Muscle of leg (tissue), 11 donors: Measurements from ENCODE around the gene KIAA1755. TPM values are rescaled to one million over a fixed set of nuclear protein-coding genes. Genes with fewer than 3 reads are reported as not detected.

Experiments
- DNase-seq: peaks from one replicate; pipeline ENCODE4 v3.0.0; 2013
- H3K27ac ChIP-seq: one replicate; pipeline ENCODE4 v1.5.1; 2013; ENCODE audit warnings: mild to moderate bottlenecking, low read length, control low read depth
- H3K27me3 ChIP-seq: one replicate; pipeline ENCODE4 v1.6.1; 2013; ENCODE audit warnings: low read length; ENCODE audit not compliant: control insufficient read depth, insufficient read depth
- H3K36me3 ChIP-seq: one replicate; pipeline ENCODE4 v1.6.1; 2013; ENCODE audit warnings: low read length; ENCODE audit not compliant: control insufficient read depth, insufficient read depth
- H3K4me1 ChIP-seq: one replicate; pipeline ENCODE4 v1.6.1; 2013; ENCODE audit warnings: low read length; ENCODE audit not compliant: control insufficient read depth, insufficient read depth
- H3K4me3 ChIP-seq: one replicate; pipeline ENCODE4 v1.5.1; 2013; ENCODE audit warnings: low read length, control low read depth
- H3K9me3 ChIP-seq: replicated peaks from 2 replicates; pipeline ENCODE4 v1.6.1; 2013; ENCODE audit warnings: low read depth, low read length; ENCODE audit not compliant: control insufficient read depth
- WGBS: methylation state at CpG from one replicate; pipeline ENCODE4 v1.1.5; 2013; ENCODE audit warnings: missing lambda C conversion rate; ENCODE audit not compliant: insufficient coverage; 5-methylcytosine and 5-hydroxymethylcytosine counted together
- polyA plus RNA-seq, 8 donors: library from polyadenylated mRNA; unstranded; fragments of 120-200 nt; gene quantifications; one replicate each; pipeline versions ENCODE4 v1.2.1 to v1.2.3, GENCODE V29; 2013; ENCODE audit warnings: inconsistent platforms in 1 of 8, low replicate concordance in 1 of 8; ENCODE audit not compliant: insufficient read length in 8 of 8, insufficient read depth in 1 of 8
- total RNA-seq: library from RNA; stranded (reverse); fragments of 120-200 nt; gene quantifications from one replicate; pipeline ENCODE4 v1.2.4, GENCODE V29; 2013

KIAA1755 gene
- total and polyA plus RNA-seq, 9 donors = 5.0 to 19.6 (median 9.7) TPM

DNA sequence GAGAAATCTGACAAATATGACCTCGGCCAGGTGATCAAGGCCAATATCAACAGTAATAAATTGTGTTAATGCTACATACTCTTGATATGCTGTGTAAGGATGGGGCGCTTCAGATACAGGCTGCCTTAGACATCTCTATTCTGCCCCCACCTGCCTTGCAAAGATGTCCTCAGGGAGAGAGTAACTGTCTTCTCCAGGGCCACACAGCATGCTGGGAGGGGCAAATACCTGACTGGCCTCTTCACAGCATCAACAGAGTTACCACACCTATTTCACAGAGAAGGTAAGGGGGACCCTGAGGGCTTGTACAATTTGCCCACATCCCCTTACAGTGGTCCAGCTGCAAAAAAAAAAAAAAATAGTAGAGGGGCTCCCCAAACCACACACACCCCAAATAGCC is 17.2 kb upstream of the KIAA1755 start:
- H3K27ac ChIP-seq = peak overlapping the region; percentile 71
- H3K4me3 ChIP-seq = no peak overlapping the region
- DNase-seq = no peak
- H3K4me1 ChIP-seq = peaks cover 26% of the 10 kb centered on the region
- peaks cover 3% of the 10 kb centered on the region for H3K9me3 ChIP-seq
- WGBS = no CpG with 5 or more reads among the region's 2 CpGs
- H3K27me3 ChIP-seq = no peaks in the 10 kb centered on the region
- H3K36me3 ChIP-seq = no peaks in the 10 kb centered on the region

DNA sequence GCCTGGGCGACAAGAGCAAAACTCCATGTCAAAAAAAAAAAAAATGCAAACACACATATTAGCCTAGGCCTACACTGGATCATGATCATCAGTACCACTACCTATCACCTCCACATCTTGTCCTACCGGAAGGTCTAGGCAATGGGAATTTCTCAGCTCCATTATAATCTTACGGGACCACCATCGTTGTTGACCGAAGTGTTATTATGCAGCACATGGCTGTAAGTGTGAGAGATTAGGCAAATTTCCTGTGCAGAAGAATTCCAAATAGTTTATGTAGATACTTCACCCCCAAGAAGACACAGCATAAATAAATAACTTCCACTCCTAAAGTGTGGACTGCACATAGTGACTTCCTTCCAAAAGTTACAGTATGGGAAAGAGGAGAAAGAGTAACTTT is 16.8 kb upstream of the KIAA1755 start:
- Histone ChIP-seq H3K9me3 (peaks cover 3% of the 10 kb centered on the region), H3K4me3 (no peak overlapping the region)

DNA sequence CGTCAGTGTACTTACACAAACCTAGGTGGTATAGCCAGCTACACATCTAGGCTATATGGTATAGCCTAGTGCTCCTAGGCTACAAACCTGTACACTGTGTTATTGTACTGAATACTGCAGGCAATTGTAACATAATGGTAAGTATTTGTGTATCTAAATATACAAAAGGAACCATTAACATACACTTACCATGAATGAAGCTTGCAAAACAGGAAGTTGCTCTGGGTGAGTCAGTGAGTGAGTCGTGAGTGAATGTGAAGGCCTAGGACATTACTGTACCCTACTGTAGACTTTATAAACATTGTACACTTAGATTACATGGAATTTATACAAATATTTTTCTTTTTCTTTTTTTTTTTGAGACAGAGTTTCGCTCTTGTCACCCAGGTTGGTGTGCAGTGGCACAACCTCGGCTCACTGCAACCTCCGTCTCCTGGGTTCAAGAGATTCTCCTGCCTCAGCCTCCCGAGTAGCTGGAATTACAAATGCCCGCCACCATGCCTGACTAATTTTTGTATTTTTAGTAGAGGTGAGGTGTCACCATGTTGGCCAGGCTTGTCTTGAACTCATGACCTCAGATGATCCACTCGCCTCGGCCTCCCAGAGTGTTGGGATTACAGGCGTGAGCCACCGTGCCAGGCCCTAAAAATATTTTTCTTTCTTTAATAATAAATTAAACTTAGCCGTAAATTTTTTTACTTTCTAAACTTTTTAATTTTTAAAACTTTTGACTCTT is 15.4 kb upstream of the KIAA1755 start:
- Histone ChIP-seq H3K36me3 (no peaks in the 10 kb centered on the region), H3K4me3 (no peak overlapping the region), H3K9me3 (peaks cover 3% of the 10 kb centered on the region), H3K4me1 (peaks cover 29% of the 10 kb centered on the region), H3K27ac (no peak overlapping the region), H3K27me3 (no peaks in the 10 kb centered on the region)
- DNase-seq = no peak
- WGBS = 92% methylated on average over 5 of the region's 12 CpGs

More for the DNA sequence above, 16.8 kb upstream of the KIAA1755 start:
- Histone ChIP-seq H3K36me3 (no peaks in the 10 kb centered on the region), H3K27ac (no peak overlapping the region), H3K27me3 (no peaks in the 10 kb centered on the region), H3K4me1 (peaks cover 26% of the 10 kb centered on the region)
- no CpG with 5 or more reads among the region's 5 CpGs for WGBS
- no peak for DNase-seq

DNA sequence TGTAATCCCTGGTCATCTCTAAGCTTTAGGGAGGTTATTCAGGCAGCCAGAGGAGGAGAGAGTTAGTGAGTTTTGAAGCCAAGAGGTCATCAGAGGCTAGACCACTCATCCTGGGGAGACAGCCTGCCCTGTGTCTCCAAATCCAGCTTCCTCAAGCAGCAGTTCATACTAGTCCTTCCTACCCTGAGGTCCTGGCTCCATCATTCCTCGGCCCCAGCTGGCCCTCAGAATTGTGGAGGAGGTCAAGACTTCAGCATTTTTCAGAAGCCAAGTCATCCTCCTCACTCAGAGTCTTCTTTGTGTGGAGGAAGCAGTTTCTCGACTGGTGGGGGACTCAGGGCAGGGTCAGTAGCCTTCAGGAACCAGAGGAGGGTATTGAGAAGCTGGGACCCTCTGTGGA is 12.4 kb upstream of the KIAA1755 start:
- no peak overlapping the region for H3K4me3 ChIP-seq
- peaks cover 16% of the 10 kb centered on the region for H3K4me1 ChIP-seq
- DNase-seq = no peak
- WGBS = no CpG with 5 or more reads among the region's 2 CpGs
- H3K36me3 ChIP-seq = no peaks in the 10 kb centered on the region
- H3K9me3 ChIP-seq = peaks cover 3% of the 10 kb centered on the region
- H3K27me3 ChIP-seq = no peaks in the 10 kb centered on the region
- no peak overlapping the region for H3K27ac ChIP-seq

DNA sequence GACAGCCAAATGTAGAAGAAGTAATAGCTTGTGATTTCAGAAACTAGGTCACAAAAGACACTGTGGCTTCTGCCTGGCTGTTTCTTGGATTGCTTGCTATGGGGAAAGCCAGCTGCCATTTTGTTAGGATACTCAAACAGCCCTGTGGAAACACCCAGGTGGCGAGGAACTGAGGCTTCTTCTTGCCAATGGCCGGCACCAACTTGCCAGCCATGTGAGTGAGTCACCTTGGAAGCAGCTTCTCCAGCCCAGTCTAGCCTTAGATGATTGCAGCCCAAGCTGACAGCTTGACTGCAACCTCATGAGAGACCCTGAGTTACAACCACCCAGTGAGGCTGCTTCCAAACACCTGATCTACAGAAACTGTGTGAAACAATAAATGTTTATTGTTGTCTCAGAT is 11.9 kb upstream of the KIAA1755 start:
- H3K9me3 ChIP-seq = peaks cover 3% of the 10 kb centered on the region
- no peak overlapping the region for H3K27ac ChIP-seq
- no peak for DNase-seq
- H3K36me3 ChIP-seq = no peaks in the 10 kb centered on the region
- H3K4me3 ChIP-seq = no peak overlapping the region
- H3K4me1 ChIP-seq = peaks cover 14% of the 10 kb centered on the region
- no peaks in the 10 kb centered on the region for H3K27me3 ChIP-seq
- WGBS = 100% methylated on average over 2 of the region's 2 CpGs

DNA sequence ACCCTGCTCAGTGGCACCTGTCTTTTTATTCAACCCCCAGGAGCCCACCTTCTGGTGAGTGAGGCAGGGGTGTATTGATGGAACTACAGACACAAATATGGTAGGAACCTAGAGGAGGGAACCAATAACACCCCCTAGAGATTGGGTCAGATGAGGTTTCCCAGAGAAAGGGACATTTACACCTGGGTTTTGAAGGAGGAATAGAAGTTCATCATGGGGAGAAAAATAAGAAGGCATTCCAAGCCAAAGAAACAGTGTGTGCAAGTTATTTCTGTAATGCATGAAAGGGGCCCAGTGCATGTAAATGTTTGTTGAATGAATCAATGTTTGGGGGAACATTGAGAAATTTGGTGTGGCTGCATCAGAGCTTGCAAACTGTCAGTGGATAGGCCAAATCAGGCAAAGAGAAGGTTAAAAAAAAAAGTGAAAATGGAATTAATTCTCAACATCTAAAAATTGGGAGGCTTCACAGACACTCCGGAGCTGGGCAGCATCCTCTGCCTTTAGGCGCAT is 11.1 kb upstream of the KIAA1755 start:
- H3K4me1 ChIP-seq = peaks cover 14% of the 10 kb centered on the region
- peak overlapping the region; percentile 31 for H3K27ac ChIP-seq
- no peak for DNase-seq
- WGBS = 89% methylated on average over 2 of the region's 2 CpGs
- peaks cover 3% of the 10 kb centered on the region for H3K9me3 ChIP-seq
- no peaks in the 10 kb centered on the region for H3K27me3 ChIP-seq
- no peak overlapping the region for H3K4me3 ChIP-seq
- no peaks in the 10 kb centered on the region for H3K36me3 ChIP-seq

DNA sequence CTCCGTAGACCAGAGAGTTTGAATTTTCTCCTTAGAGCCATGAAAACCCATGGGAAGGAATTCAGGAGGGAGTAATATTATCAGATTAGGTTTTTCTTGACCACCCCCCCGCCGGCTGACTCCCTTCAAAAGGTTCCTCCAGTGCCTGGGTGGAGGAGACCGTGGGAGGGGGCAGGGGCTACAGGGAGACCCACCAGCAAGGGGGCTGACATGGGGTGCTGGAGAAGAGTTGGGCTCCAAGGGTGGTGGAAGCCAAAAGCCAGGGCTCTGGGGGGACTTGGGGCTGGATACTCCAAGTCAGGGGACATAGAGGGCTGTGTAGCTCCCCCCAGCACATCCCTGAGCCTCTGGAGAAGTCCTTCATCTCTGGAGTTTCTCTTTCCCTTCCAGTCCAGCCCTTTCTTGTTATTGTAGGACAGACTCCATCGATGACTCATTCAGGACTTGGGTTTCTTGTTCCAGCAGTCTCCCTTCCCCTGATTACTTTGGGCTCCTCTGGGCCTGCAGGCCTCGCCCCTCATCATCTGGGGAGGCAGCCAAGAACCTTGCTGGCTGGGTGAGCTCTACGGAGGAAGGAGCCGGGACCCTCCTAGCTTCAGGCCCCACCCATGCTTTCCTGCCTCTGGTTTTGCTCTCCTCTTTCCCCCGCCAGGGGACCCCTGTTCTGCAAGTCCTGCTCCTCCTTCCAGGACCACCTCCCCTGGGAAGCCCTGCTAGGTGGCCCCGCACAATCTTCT is 10.5 kb upstream of the KIAA1755 start:
- Histone ChIP-seq H3K4me1 (peaks cover 14% of the 10 kb centered on the region), H3K27me3 (no peaks in the 10 kb centered on the region), H3K36me3 (no peaks in the 10 kb centered on the region), H3K9me3 (peaks cover 3% of the 10 kb centered on the region), H3K4me3 (no peak overlapping the region), H3K27ac (peak overlapping the region; percentile 63)
- DNase-seq = peak; percentile 94
- 37% methylated on average over 8 of the region's 10 CpGs for WGBS

DNA sequence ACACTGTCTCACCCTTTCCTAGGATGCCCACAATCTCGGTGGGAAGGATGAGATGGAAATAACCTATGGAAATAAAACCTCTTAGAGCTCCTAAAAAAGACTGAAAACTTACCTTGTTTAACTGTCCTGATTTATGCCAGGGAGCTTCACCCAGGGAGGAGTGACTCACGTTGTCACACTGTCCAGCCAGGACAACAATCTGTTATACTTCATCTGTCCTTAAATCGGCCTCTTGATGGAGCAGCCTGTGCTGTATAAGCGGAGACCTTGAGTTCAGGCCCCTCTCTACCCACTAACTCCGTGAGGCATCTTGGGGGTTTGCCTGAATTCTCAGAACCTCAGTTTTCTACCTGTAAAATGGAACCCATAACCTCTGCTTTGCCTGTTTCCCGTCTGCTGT is 9.2 kb upstream of the KIAA1755 start:
- H3K36me3 ChIP-seq = no peaks in the 10 kb centered on the region
- H3K4me3 ChIP-seq = no peak overlapping the region
- H3K9me3 ChIP-seq = peaks cover 3% of the 10 kb centered on the region
- WGBS = 84% methylated on average over 3 of the region's 6 CpGs
- no peaks in the 10 kb centered on the region for H3K27me3 ChIP-seq
- no peak for DNase-seq
- H3K27ac ChIP-seq = no peak overlapping the region
- peaks cover 14% of the 10 kb centered on the region for H3K4me1 ChIP-seq

DNA sequence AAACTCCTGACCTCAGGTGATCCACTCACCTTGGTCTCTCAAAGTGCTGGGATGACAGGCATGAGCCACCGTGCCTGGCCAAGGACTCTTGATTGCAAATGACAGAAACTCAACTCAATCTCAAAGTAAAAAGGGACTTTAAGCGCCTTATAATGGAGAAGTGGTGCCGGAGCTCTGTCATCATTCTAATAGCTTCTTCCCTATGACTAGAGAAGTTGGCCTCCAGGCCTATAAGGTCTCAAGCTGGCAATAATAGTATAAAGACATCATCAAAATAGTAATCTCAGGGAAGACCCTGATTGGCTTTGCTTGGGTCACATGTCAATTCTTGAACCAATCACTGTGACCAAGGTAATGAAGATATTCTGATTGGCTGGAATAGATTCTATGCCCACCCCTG is 8.5 kb upstream of the KIAA1755 start:
- Histone ChIP-seq H3K27me3 (no peaks in the 10 kb centered on the region), H3K36me3 (no peaks in the 10 kb centered on the region), H3K9me3 (no peaks in the 10 kb centered on the region), H3K4me3 (no peak overlapping the region), H3K4me1 (peaks cover 14% of the 10 kb centered on the region), H3K27ac (no peak overlapping the region)
- DNase-seq = no peak
- no CpG with 5 or more reads among the region's 3 CpGs for WGBS

DNA sequence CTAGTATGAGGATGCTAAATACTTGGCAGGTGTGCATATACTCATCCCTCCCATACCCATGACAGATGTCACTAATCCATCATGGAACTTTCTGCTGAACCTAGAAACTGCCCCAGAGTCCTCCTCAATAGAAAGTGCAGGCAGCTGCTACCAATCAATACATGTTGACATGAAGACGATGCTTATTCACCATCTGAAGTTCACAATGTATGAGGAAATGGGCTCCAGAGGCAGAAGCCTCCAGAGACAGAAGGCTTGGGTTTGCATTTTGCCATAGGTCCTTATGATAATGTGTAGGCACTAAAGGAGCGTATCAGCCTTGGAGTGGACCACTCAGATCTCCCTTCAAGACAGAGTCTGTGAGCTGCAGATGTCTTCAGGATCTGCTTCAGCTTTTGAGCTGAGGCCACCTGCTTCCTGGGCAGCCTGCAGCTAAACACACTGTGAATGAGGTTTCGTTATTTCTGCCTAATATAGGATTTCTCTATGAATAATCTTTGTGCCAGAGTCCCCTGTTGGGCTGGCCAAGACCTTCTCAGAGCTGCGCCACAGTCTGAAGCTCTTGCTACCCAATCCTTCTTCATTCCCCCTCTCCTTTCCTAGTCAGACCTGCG is 7.5 kb upstream of the KIAA1755 start:
- Histone ChIP-seq H3K27ac (no peak overlapping the region), H3K36me3 (no peaks in the 10 kb centered on the region), H3K4me1 (peaks cover 14% of the 10 kb centered on the region), H3K4me3 (no peak overlapping the region), H3K27me3 (no peaks in the 10 kb centered on the region), H3K9me3 (no peaks in the 10 kb centered on the region)
- DNase-seq = no peak
- WGBS = 69% methylated on average over 4 of the region's 5 CpGs
